ENCODE measurements around the gene GAA.

Gene GAA

GRCh38 chr17:80110927-80111701 is 9.7 kb downstream of the GAA start:
- in situ Hi-C loops (cut with MboI; ENCODE audit: low sequenced_read_pairs, unreplicated experiment), result no loop called here
- TF ChIP-seq CTCF (IDR thresholded peaks at IDR 0.05; ENCODE audit: borderline replicate concordance, control extremely low read depth, extremely low read depth, insufficient read depth, missing control alignments), result no peak
- DNase-seq (ENCODE audit: low spot score), result no peak

- no peak for TF ChIP-seq CTCF (IDR thresholded peaks at IDR 0.05; ENCODE audit: borderline replicate concordance, control extremely low read depth, extremely low read depth, insufficient read depth, missing control alignments)
- in situ Hi-C loops (cut with MboI; ENCODE audit: low sequenced_read_pairs, unreplicated experiment), result no loop called here
These were observed 10.5 kb downstream of the GAA start for GRCh38 chr17:80111702-80112470.

GRCh38 chr17:80112471-80113032 is 11.2 kb downstream of the GAA start:
- no peak for DNase-seq (ENCODE audit: low spot score)
- TF ChIP-seq CTCF (IDR thresholded peaks at IDR 0.05; ENCODE audit: borderline replicate concordance, control extremely low read depth, extremely low read depth, insufficient read depth, missing control alignments), result no peak
- in situ Hi-C loops (cut with MboI; ENCODE audit: low sequenced_read_pairs, unreplicated experiment), result no loop called here

More at GRCh38 chr17:80111702-80112470, 10.5 kb downstream of the GAA start:
- no peak for DNase-seq (ENCODE audit: low spot score)

- no peak for DNase-seq (ENCODE audit: low spot score)
- TF ChIP-seq CTCF (IDR thresholded peaks at IDR 0.05; ENCODE audit: borderline replicate concordance, control extremely low read depth, extremely low read depth, insufficient read depth, missing control alignments), result no peak
- in situ Hi-C loops (cut with MboI; ENCODE audit: low sequenced_read_pairs, unreplicated experiment), result no loop called here
These were observed 11.7 kb downstream of the GAA start for GRCh38 chr17:80113033-80113484.

- in situ Hi-C loops (cut with MboI; ENCODE audit: low sequenced_read_pairs, unreplicated experiment), result no loop called here
- DNase-seq (ENCODE audit: low spot score), result no peak
- no peak for TF ChIP-seq CTCF (IDR thresholded peaks at IDR 0.05; ENCODE audit: borderline replicate concordance, control extremely low read depth, extremely low read depth, insufficient read depth, missing control alignments)
These were observed 13.4 kb downstream of the GAA start for GRCh38 chr17:80114758-80115157.

GRCh38 chr17:80115159-80115558 is 13.8 kb downstream of the GAA start:
- no peak for DNase-seq (ENCODE audit: low spot score)
- TF ChIP-seq CTCF (IDR thresholded peaks at IDR 0.05; ENCODE audit: borderline replicate concordance, control extremely low read depth, extremely low read depth, insufficient read depth, missing control alignments), result no peak
- in situ Hi-C loops (cut with MboI; ENCODE audit: low sequenced_read_pairs, unreplicated experiment), result no loop called here
